HEK293 (cell line): Measurements from ENCODE around the gene H2AZ2.

Experiments
- AEBP2 ChIP-seq: fragments of 450-650 bp; formaldehyde crosslinking; IDR thresholded peaks from 2 replicates; pipeline ENCODE4 v1.5.1; 2016; ENCODE audit warnings: missing biosample characterization, missing genetic modification characterization, borderline replicate concordance
- ATF2 ChIP-seq: fragments of 450-650 bp; formaldehyde crosslinking; IDR thresholded peaks from 2 replicates; pipeline ENCODE4 v1.5.1; 2016; ENCODE audit warnings: missing biosample characterization, missing genetic modification characterization, low read depth
- KLF10 ChIP-seq: fragments of 450-650 bp; IDR thresholded peaks from 2 replicates; pipeline ENCODE4 v1.5.1; 2018; ENCODE audit warnings: missing biosample characterization, mild to moderate bottlenecking, missing genetic modification characterization
- KLF9 ChIP-seq: fragments of 450-650 bp; formaldehyde crosslinking; IDR thresholded peaks from 2 replicates; pipeline ENCODE4 v1.5.1; 2016; ENCODE audit warnings: missing biosample characterization, missing genetic modification characterization, low read depth
- PRDM10 ChIP-seq: fragments of 450-650 bp; formaldehyde crosslinking; IDR thresholded peaks from 2 replicates; pipeline ENCODE4 v1.5.1; 2016; ENCODE audit warnings: missing biosample characterization, missing genetic modification characterization
- SCRT2 ChIP-seq: fragments of 450-650 bp; formaldehyde crosslinking; IDR thresholded peaks from 2 replicates; pipeline ENCODE4 v1.5.1; 2016; ENCODE audit warnings: missing biosample characterization, missing genetic modification characterization
- TCF7L2 ChIP-seq: IDR thresholded peaks from 2 replicates; pipeline ENCODE4 v1.6.1; 2011; ENCODE audit warnings: low read depth, mild to moderate bottlenecking, inconsistent platforms, low read length, moderate library complexity, borderline replicate concordance
- ZBTB20 ChIP-seq: fragments of 450-650 bp; formaldehyde crosslinking; IDR thresholded peaks from 2 replicates; pipeline ENCODE4 v1.5.1; 2016; ENCODE audit warnings: missing biosample characterization, missing genetic modification characterization
- ZNF211 ChIP-seq: fragments of 450-650 bp; formaldehyde crosslinking; IDR thresholded peaks from 2 replicates; pipeline ENCODE4 v1.5.1; 2016; ENCODE audit warnings: low read depth, missing biosample characterization, missing genetic modification characterization
- ZNF223 ChIP-seq: fragments of 450-650 bp; formaldehyde crosslinking; IDR thresholded peaks from 2 replicates; pipeline ENCODE4 v1.5.1; 2016; ENCODE audit warnings: missing biosample characterization, missing genetic modification characterization
- ZNF23 ChIP-seq: fragments of 450-650 bp; formaldehyde crosslinking; IDR thresholded peaks from 2 replicates; pipeline ENCODE4 v1.5.1; 2016; ENCODE audit warnings: missing biosample characterization, missing genetic modification characterization, borderline replicate concordance
- ZNF274 ChIP-seq, 2 experiments: fragments of 200-500 bp in 1 of 2; fragments of 450-650 bp in 1 of 2; sonication (Bioruptor generic) in 1 of 2; formaldehyde crosslinking in 1 of 2; IDR thresholded peaks; 2 replicates each; pipeline versions ENCODE4 v1.5.1 to v1.6.1; 2014 to 2016; ENCODE audit warnings: borderline replicate concordance in 1 of 2, inconsistent platforms in 1 of 2, low read length in 1 of 2, missing biosample characterization in 1 of 2, missing genetic modification characterization in 1 of 2
- ZNF335 ChIP-seq: fragments of 450-650 bp; formaldehyde crosslinking; conservative IDR thresholded peaks from 2 replicates; pipeline ENCODE4 v1.5.1; 2016; ENCODE audit warnings: missing biosample characterization, missing genetic modification characterization
- ZNF354C ChIP-seq: fragments of 450-650 bp; formaldehyde crosslinking; IDR thresholded peaks from 2 replicates; pipeline ENCODE4 v1.5.1; 2016; ENCODE audit warnings: missing biosample characterization, missing genetic modification characterization, low read depth, borderline replicate concordance
- ZNF398 ChIP-seq: fragments of 450-650 bp; formaldehyde crosslinking; IDR thresholded peaks from 2 replicates; pipeline ENCODE4 v1.5.1; 2017; ENCODE audit warnings: missing biosample characterization, missing genetic modification characterization
- ZNF423 ChIP-seq: fragments of 450-650 bp; formaldehyde crosslinking; IDR thresholded peaks from 2 replicates; pipeline ENCODE4 v1.5.1; 2016; ENCODE audit warnings: missing biosample characterization, missing genetic modification characterization
- ZNF501 ChIP-seq: fragments of 450-650 bp; formaldehyde crosslinking; IDR thresholded peaks from 2 replicates; pipeline ENCODE4 v1.5.1; 2016; ENCODE audit warnings: missing biosample characterization, missing genetic modification characterization
- ZNF514 ChIP-seq: fragments of 450-650 bp; formaldehyde crosslinking; IDR thresholded peaks from 2 replicates; pipeline ENCODE4 v1.5.1; 2016; ENCODE audit warnings: missing biosample characterization, missing genetic modification characterization
- ZNF530 ChIP-seq: fragments of 450-650 bp; formaldehyde crosslinking; IDR thresholded peaks from 2 replicates; pipeline ENCODE4 v1.5.1; 2016; ENCODE audit warnings: low read depth, missing biosample characterization, missing genetic modification characterization
- ZNF626 ChIP-seq: fragments of 450-650 bp; sonication (Bioruptor Pico); formaldehyde crosslinking; IDR thresholded peaks from 2 replicates; pipeline ENCODE4 v1.5.1; 2018; ENCODE audit warnings: missing biosample characterization, missing genetic modification characterization, inconsistent platforms
- ZNF677 ChIP-seq: fragments of 450-650 bp; IDR thresholded peaks from 2 replicates; pipeline ENCODE4 v1.5.0; 2018; ENCODE audit warnings: missing biosample characterization, mild to moderate bottlenecking, missing genetic modification characterization, moderate library complexity
- ZNF701 ChIP-seq: fragments of 450-650 bp; formaldehyde crosslinking; IDR thresholded peaks from 2 replicates; pipeline ENCODE4 v1.5.1; 2016; ENCODE audit warnings: missing biosample characterization, missing genetic modification characterization
- ZNF777 ChIP-seq: fragments of 450-650 bp; formaldehyde crosslinking; IDR thresholded peaks from 2 replicates; pipeline ENCODE4 v1.5.1; 2017; ENCODE audit warnings: missing biosample characterization, missing genetic modification characterization, borderline replicate concordance
- ZNF792 ChIP-seq: fragments of 450-650 bp; formaldehyde crosslinking; IDR thresholded peaks from 2 replicates; pipeline ENCODE4 v1.5.1; 2016; ENCODE audit warnings: missing biosample characterization, missing genetic modification characterization
- ZNF830 ChIP-seq: fragments of 450-650 bp; IDR thresholded peaks from 2 replicates; pipeline ENCODE4 v1.5.0; 2018; ENCODE audit warnings: missing biosample characterization, missing genetic modification characterization, low read depth, mild to moderate bottlenecking, moderate library complexity
- ZNF843 ChIP-seq: fragments of 450-650 bp; formaldehyde crosslinking; IDR thresholded peaks from 2 replicates; pipeline ENCODE4 v1.5.1; 2016; ENCODE audit warnings: missing biosample characterization, missing genetic modification characterization
- ZSCAN16 ChIP-seq: fragments of 450-650 bp; formaldehyde crosslinking; IDR thresholded peaks from 2 replicates; pipeline ENCODE4 v1.5.1; 2016; ENCODE audit warnings: missing biosample characterization, missing genetic modification characterization
- ZSCAN23 ChIP-seq: fragments of 450-650 bp; formaldehyde crosslinking; IDR thresholded peaks from 2 replicates; pipeline ENCODE4 v1.5.1; 2016; ENCODE audit warnings: missing biosample characterization, missing genetic modification characterization
- ZSCAN4 ChIP-seq: fragments of 450-650 bp; formaldehyde crosslinking; IDR thresholded peaks from 2 replicates; pipeline ENCODE4 v1.5.1; 2017; ENCODE audit warnings: missing biosample characterization, missing genetic modification characterization

H2AZ2 gene

GRCh38 chr7:44797329-44798258, 50.3 kb downstream of the H2AZ2 start (continued):
- TF ChIP-seq ZSCAN23 (no peak), ZNF792 (tag by site-specific recombination) (no peak), ZNF223 (tag by site-specific recombination) (no peak), ZNF23 (no peak), ZNF335 (tag by site-specific recombination) (peak; percentile 35), ZNF211 (tag by site-specific recombination) (no peak), PRDM10 (tag by site-specific recombination) (peak; percentile 82), ZNF274 (IDR thresholded peaks at IDR 0.05; ENCODE audit: low read length) (no peak), ZNF274 (tag by site-specific recombination; IDR thresholded peaks at IDR 0.05; ENCODE audit: borderline replicate concordance) (no peak), KLF10 (tag by site-specific recombination) (0 out of 2 replicates have a peak, but pooled peaks have one; percentile 7), ZNF501 (no peak), ZNF777 (tag by site-specific recombination) (no peak), ZSCAN16 (tag by site-specific recombination) (no peak), ZNF423 (tag by site-specific recombination) (no peak), ZBTB20 (tag by site-specific recombination) (peak; percentile 77), ZNF514 (tag by site-specific recombination) (no peak), ZNF530 (tag by site-specific recombination) (no peak), ZNF830 (tag by site-specific recombination) (no peak), ATF2 (0 out of 2 replicates have a peak, but pooled peaks have one; percentile 20), TCF7L2 (no peak), ZNF677 (no peak), ZSCAN4 (tag by site-specific recombination) (no peak), AEBP2 (no peak), KLF9 (tag by site-specific recombination) (no peak), SCRT2 (tag by site-specific recombination) (no peak), ZNF701 (tag by site-specific recombination) (no peak), ZNF398 (tag by site-specific recombination) (no peak), ZNF354C (tag by site-specific recombination) (no peak), ZNF843 (tag by site-specific recombination) (peak; percentile 35; the same call in 1 of the 2 replicates), ZNF626 (tag by site-specific recombination) (no peak)
